IPS-15b (cell line): ENCODE measurements around the gene DIRAS3.
"Not testable (repeated sequence)": the region's sequence is repeated elsewhere in the genome, so short reads cannot be mapped to it uniquely, and the experiment has no call there.

Experiments
- H3K27me3 ChIP-seq: one replicate; pipeline ENCODE4 v1.6.1; 2013; ENCODE audit warnings: low read length; ENCODE audit not compliant: control insufficient read depth, insufficient read depth
- H3K36me3 ChIP-seq: one replicate; pipeline ENCODE4 v1.6.1; 2013; ENCODE audit warnings: low read length; ENCODE audit not compliant: control insufficient read depth, insufficient read depth
- H3K4me1 ChIP-seq: one replicate; pipeline ENCODE4 v1.6.1; 2013; ENCODE audit warnings: mild to moderate bottlenecking, low read length; ENCODE audit not compliant: control insufficient read depth, insufficient read depth
- H3K4me3 ChIP-seq: one replicate; pipeline ENCODE4 v1.5.1; 2013; ENCODE audit warnings: low read depth, low read length
- H3K9ac ChIP-seq: one replicate; pipeline ENCODE4 v1.6.1; 2013; ENCODE audit warnings: low read depth, mild to moderate bottlenecking, low read length
- H3K9me3 ChIP-seq: one replicate; pipeline ENCODE4 v1.6.1; 2013; ENCODE audit warnings: mild to moderate bottlenecking, low read length; ENCODE audit not compliant: control insufficient read depth, insufficient read depth

The DIRAS3 gene

DNA sequence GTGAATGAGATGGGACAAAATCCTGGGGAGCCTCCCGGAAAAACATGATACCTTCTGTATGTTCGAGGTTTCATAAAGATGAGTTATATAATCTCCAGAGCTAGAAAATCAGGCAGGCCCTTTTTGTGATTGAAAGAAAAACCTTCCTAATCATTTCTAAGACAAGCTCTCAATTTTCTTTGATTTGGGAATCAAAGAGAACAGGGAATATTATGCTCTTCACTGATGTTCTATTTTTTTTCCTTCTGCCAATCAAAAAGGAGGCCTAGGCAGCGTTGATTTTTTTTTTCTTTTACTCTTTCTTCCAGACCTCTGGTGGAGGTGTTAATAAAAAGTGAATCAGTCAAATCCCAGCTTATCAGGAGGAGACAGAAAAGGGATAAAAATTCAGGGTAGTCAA lies 34.5 kb downstream of the DIRAS3 start:
- Histone ChIP-seq H3K4me1 (no peaks in the 10 kb centered on the region), H3K4me3 (no peak overlapping the region), H3K9ac (no peak overlapping the region), H3K36me3 (no peaks in the 10 kb centered on the region), H3K27me3 (no peaks in the 10 kb centered on the region), H3K9me3 (no peaks in the 10 kb centered on the region)

DNA sequence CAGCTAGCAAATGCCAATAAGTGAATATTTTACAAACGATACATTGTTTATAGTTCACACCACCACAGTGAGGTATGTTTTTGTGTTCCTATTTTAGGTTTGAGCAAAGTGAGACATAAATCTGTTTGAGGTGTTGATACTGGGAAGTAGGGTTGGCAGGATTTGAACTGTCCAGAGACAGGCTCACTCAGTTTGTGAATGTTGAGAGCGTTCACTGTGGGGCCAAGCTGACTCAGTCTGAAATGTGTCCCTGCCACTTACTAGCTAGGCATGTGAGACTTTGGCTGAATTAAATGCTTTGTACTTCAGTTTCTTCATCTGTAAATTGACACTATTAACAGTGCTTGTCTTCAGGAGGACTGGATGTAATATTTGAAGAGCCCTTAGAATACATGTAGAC lies 35.1 kb downstream of the DIRAS3 start:
- H3K9me3 ChIP-seq, result no peaks in the 10 kb centered on the region
- no peaks in the 10 kb centered on the region for H3K36me3 ChIP-seq
- no peak overlapping the region for H3K4me3 ChIP-seq
- H3K4me1 ChIP-seq, result no peaks in the 10 kb centered on the region
- no peaks in the 10 kb centered on the region for H3K27me3 ChIP-seq
- H3K9ac ChIP-seq, result no peak overlapping the region

DNA sequence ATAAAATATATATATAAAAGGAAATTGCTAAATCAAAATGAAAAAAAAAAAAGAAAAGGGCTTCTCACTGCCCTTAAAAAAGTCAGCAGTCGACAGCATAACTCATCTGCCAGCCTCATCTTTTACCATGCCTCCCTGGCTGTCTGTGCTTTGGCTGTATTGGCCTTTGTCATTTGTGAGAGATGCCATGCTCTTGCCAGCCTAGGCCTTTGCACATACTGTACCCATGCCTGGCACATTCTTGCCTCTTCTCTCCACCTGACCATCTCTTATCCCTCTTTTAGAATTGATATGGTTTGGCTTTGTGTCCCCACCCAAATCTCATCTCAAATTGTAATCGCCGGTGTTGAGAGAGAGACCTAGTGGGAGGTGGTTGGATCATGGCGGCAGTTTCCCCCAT lies 37.1 kb downstream of the DIRAS3 start:
- no peak overlapping the region for H3K4me3 ChIP-seq
- no peaks in the 10 kb centered on the region for H3K9me3 ChIP-seq
- no peaks in the 10 kb centered on the region for H3K4me1 ChIP-seq
- no peaks in the 10 kb centered on the region for H3K27me3 ChIP-seq
- H3K9ac ChIP-seq, result no peak overlapping the region
- no peaks in the 10 kb centered on the region for H3K36me3 ChIP-seq

DNA sequence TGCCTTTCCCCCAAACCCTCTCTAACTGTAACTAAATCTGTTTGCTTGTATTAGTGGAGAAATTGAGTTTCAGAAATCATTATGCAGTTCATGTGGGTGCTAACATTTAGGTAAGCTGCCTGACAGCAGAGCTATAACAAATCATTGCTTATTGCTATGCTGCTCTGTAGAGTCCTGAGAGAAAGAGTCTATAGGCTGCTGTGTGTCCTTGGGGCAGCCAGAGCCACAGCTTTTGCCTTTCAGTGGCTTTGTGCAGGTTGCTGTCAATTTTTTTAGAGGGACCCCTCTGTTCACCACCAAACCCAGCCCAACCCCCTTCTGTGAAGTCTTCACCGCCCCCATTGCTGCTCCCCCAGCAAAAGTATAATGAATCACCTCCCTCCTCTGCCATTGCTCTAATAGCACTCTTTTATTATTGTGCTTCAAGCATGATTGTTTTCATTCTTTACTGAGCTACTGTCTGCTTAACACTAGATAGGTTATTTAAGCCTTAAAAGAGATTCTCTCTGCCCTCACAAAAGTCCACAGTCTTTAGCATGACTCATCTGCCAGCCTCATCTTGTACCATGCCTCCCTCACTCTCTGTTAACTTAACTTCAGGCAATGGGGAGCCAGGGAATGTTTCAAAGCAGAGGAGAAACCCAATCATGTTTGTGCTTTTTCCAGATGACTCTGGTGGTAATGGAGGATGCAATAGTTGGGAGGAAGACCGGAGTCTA lies 38.6 kb downstream of the DIRAS3 start:
- no peak overlapping the region for H3K4me3 ChIP-seq
- no peak overlapping the region for H3K9ac ChIP-seq
- H3K9me3 ChIP-seq, result no peaks in the 10 kb centered on the region
- no peaks in the 10 kb centered on the region for H3K36me3 ChIP-seq
- H3K27me3 ChIP-seq, result no peaks in the 10 kb centered on the region
- H3K4me1 ChIP-seq, result no peaks in the 10 kb centered on the region

DNA sequence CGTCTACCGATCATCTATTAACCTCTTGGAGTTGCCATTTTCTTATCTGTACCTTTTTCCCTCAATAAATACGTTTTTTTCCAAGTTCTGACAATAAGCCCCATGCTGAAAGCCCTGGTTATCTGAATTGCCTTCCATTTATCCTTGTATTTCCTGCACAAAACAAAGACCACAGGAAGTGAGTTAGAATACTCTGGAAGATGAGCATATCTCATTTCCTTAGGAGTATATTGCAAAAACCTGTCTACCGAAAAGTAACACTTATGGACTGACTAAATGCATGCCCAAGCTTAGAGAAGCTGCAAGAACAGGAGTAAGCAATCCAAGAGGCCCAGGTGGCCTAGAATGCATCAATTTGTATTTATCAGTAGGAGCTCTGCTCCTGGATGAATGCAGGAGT lies 39.9 kb downstream of the DIRAS3 start:
- H3K27me3 ChIP-seq, result no peaks in the 10 kb centered on the region

DNA sequence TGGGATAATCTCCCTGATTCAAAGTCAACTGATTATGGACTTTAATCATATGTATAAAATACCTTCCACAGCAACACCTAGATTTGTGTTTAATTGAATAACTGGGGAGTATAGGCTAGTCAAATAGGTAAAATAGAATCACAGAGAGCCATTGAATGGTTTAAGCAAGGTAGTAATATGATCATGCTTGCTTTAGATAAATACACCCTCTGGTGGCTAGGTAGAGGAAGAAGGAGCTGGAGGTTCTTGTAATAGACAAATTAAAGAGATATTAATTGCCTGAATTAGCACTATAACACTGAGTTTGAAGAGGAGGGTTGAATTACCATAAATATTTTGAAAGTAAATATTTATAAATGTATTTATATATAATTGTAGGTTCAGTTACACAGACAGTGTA lies 40.3 kb downstream of the DIRAS3 start:
- Histone ChIP-seq H3K9me3 (no peaks in the 10 kb centered on the region), H3K9ac (no peak overlapping the region)

More for the DNA sequence above, 39.9 kb downstream of the DIRAS3 start:
- no peak overlapping the region for H3K4me3 ChIP-seq
- H3K9ac ChIP-seq, result no peak overlapping the region
- no peaks in the 10 kb centered on the region for H3K4me1 ChIP-seq
- H3K36me3 ChIP-seq, result no peaks in the 10 kb centered on the region
- no peaks in the 10 kb centered on the region for H3K9me3 ChIP-seq

DNA sequence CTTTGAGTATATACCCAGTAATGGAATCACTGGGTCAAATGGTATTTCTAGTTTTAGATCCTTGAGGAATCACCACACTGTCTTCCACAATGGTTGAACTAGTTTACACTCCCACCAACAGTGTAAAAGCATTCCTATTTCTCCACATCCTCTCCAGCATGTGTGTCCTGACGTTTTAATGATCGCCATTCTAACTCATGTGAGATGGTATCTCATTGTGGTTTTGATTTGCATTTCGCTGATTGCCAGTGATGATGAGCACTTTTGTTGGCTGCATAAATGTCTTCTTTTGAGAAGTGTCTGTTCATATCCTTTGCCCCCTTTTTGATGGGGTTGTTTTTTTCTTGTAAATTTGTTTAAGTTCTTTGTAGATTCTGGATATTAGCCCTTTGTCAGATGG lies 46.8 kb downstream of the DIRAS3 start:
- H3K4me1 ChIP-seq, H3K9ac ChIP-seq, H3K9me3 ChIP-seq, H3K36me3 ChIP-seq, H3K4me3 ChIP-seq, H3K27me3 ChIP-seq: not testable (repeated sequence)

More for the DNA sequence above, 40.3 kb downstream of the DIRAS3 start:
- H3K36me3 ChIP-seq, result no peaks in the 10 kb centered on the region
- no peak overlapping the region for H3K4me3 ChIP-seq
- no peaks in the 10 kb centered on the region for H3K4me1 ChIP-seq
- no peaks in the 10 kb centered on the region for H3K27me3 ChIP-seq

DNA sequence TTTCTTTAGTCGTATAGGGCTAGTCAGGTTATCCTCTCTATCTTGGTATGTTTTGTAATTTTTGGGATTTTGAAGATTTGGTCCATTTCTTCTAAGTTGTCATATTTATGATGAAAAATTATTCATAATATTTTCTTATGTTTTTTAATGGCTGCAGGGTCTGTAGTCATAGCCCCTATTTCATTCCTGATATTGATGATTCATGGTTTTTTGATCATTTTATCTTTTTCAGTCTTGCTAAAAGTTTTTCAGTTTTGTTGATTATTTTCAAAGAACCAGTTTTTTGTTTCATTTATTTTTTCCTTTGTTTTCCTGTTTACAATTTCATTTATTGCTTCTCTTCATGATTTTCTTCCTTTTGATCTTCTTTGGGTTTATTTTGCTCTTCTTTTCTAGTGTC lies 50.2 kb downstream of the DIRAS3 start:
- no peaks in the 10 kb centered on the region for H3K36me3 ChIP-seq
- no peak overlapping the region for H3K4me3 ChIP-seq
- H3K4me1 ChIP-seq, result no peaks in the 10 kb centered on the region
- no peak overlapping the region for H3K9ac ChIP-seq
- H3K27me3 ChIP-seq, result no peaks in the 10 kb centered on the region
- no peaks in the 10 kb centered on the region for H3K9me3 ChIP-seq

DNA sequence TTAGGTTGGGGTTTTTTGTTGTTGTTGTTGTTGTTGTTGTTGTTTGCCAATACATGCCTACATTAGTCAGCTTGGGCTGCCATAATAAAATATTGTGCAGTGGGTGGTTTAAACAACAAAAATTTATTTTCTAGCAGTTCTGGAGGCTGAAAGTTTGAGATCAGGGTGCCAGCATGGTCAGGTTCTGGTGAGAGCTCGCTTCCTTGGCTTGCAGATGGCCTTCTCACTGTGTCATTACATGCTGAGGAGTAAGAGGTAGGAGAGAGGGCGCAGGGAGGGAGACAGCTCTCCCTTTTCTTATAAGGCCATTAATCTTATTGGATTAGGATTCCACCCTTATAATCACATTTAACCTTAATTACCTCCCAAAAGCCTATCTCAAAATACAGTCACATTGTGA lies 52.7 kb downstream of the DIRAS3 start:
- Histone ChIP-seq H3K4me3 (no peak overlapping the region), H3K9ac (no peak overlapping the region), H3K9me3 (no peaks in the 10 kb centered on the region), H3K27me3 (no peaks in the 10 kb centered on the region), H3K4me1 (no peaks in the 10 kb centered on the region), H3K36me3 (no peaks in the 10 kb centered on the region)
